ENCODE measurements around the gene MASP1.

MASP1 gene

GRCh38 chr3:187280644-187281043 lies 10.9 kb downstream of the MASP1 start:
- in situ Hi-C loops (cut with MboI; ENCODE audit: low pct_unique_long_range_greater_than_20kb, low sequenced_read_pairs, unreplicated experiment) = no loop called here
- DNase-seq (ENCODE audit: low spot score) = no peak
- no peak for TF ChIP-seq CTCF (IDR thresholded peaks at IDR 0.05; ENCODE audit: extremely low read depth, insufficient read depth, missing control alignments)

GRCh38 chr3:187277129-187277462 lies 14.4 kb downstream of the MASP1 start:
- in situ Hi-C loops (cut with MboI; ENCODE audit: low pct_unique_long_range_greater_than_20kb, low sequenced_read_pairs, unreplicated experiment) = no loop called here
- no peak for DNase-seq (ENCODE audit: low spot score)
- no peak for TF ChIP-seq CTCF (IDR thresholded peaks at IDR 0.05; ENCODE audit: extremely low read depth, insufficient read depth, missing control alignments)

GRCh38 chr3:187276397-187277128 lies 15.0 kb downstream of the MASP1 start:
- in situ Hi-C loops (cut with MboI; ENCODE audit: low pct_unique_long_range_greater_than_20kb, low sequenced_read_pairs, unreplicated experiment) = no loop called here
- no peak for TF ChIP-seq CTCF (IDR thresholded peaks at IDR 0.05; ENCODE audit: extremely low read depth, insufficient read depth, missing control alignments)
- no peak for DNase-seq (ENCODE audit: low spot score)

GRCh38 chr3:187274977-187275338 lies 16.6 kb downstream of the MASP1 start:
- in situ Hi-C loops (cut with MboI; ENCODE audit: low pct_unique_long_range_greater_than_20kb, low sequenced_read_pairs, unreplicated experiment) = no loop called here
- no peak for DNase-seq (ENCODE audit: low spot score)
- TF ChIP-seq CTCF (IDR thresholded peaks at IDR 0.05; ENCODE audit: extremely low read depth, insufficient read depth, missing control alignments) = no peak

- no peak for DNase-seq (ENCODE audit: low spot score)
- in situ Hi-C loops (cut with MboI; ENCODE audit: low pct_unique_long_range_greater_than_20kb, low sequenced_read_pairs, unreplicated experiment) = no loop called here
- no peak for TF ChIP-seq CTCF (IDR thresholded peaks at IDR 0.05; ENCODE audit: extremely low read depth, insufficient read depth, missing control alignments)
These were observed 17.1 kb downstream of the MASP1 start for GRCh38 chr3:187274315-187274976.

- in situ Hi-C loops (cut with MboI; ENCODE audit: low pct_unique_long_range_greater_than_20kb, low sequenced_read_pairs, unreplicated experiment) = no loop called here
- no peak for TF ChIP-seq CTCF (IDR thresholded peaks at IDR 0.05; ENCODE audit: extremely low read depth, insufficient read depth, missing control alignments)
- DNase-seq (ENCODE audit: low spot score) = no peak
These were observed 20.0 kb downstream of the MASP1 start for GRCh38 chr3:187271582-187271981.
